Neural progenitor cell (in vitro differentiated cells): Measurements from ENCODE around the gene EPS8L1. TPM values are rescaled to one million over a fixed set of nuclear protein-coding genes. Genes with fewer than 3 reads are reported as not detected.
"Not testable (repeated sequence)": the region's sequence is repeated elsewhere in the genome, so short reads cannot be mapped to it uniquely, and the experiment has no call there.

Source experiments
- DNase-seq: peaks from one replicate; pipeline ENCODE4 v3.0.0-alpha.2; 2016; ENCODE audit warnings: low spot score
- H2AFZ ChIP-seq: fragments of 200-600 bp; sonication (generic); replicated peaks from 2 replicates; pipeline ENCODE4 v1.6.1; 2016; ENCODE audit warnings: antibody characterized with exemption
- H3F3A ChIP-seq: fragments of 200-600 bp; sonication (generic); 2 replicates; pipeline ENCODE4 v1.6.1; 2016; ENCODE audit warnings: antibody characterized with exemption, low read depth
- H3K27ac ChIP-seq: fragments of 200-600 bp; sonication (generic); 2 replicates; pipeline ENCODE4 v1.5.1; 2016; ENCODE audit warnings: mild to moderate bottlenecking
- H3K27me3 ChIP-seq: fragments of 200-600 bp; sonication (generic); 2 replicates; pipeline ENCODE4 v1.6.1; 2016; ENCODE audit warnings: mild to moderate bottlenecking, moderate library complexity
- H3K36me3 ChIP-seq: fragments of 200-600 bp; sonication (generic); 2 replicates; pipeline ENCODE4 v1.5.1; 2016
- H3K4me1 ChIP-seq: fragments of 200-600 bp; sonication (generic); 2 replicates; pipeline ENCODE4 v1.6.1; 2016; ENCODE audit warnings: mixed run types
- H3K4me2 ChIP-seq: fragments of 200-600 bp; sonication (generic); 2 replicates; pipeline ENCODE4 v1.6.1; 2016
- H3K4me3 ChIP-seq: fragments of 200-600 bp; sonication (generic); 2 replicates; pipeline ENCODE4 v1.5.1; 2016
- H3K79me2 ChIP-seq: fragments of 200-600 bp; sonication (generic); 2 replicates; pipeline ENCODE4 v1.6.1; 2016; ENCODE audit warnings: low read depth
- H3K9ac ChIP-seq: fragments of 200-600 bp; sonication (generic); 2 replicates; pipeline ENCODE4 v1.6.1; 2016
- H3K9me3 ChIP-seq: fragments of 200-600 bp; sonication (generic); 2 replicates; pipeline ENCODE4 v1.5.1; 2016; ENCODE audit warnings: low read depth
- H4K20me1 ChIP-seq: fragments of 200-600 bp; sonication (generic); 2 replicates; pipeline ENCODE4 v1.6.1; 2016; ENCODE audit warnings: low read depth
- H3K27ac Mint-ChIP-seq: 3 replicates; pipeline ENCODE4 v1.8.0; 2021; ENCODE audit warnings: mixed read lengths
- H3K27me3 Mint-ChIP-seq: 2 replicates; pipeline ENCODE4 v1.8.0; 2022; ENCODE audit warnings: low read depth, mild to moderate bottlenecking, inconsistent platforms, moderate library complexity, mixed read lengths; ENCODE audit not compliant: insufficient read depth
- H3K36me3 Mint-ChIP-seq: 3 replicates; pipeline ENCODE4 v1.8.0; 2021; ENCODE audit warnings: mixed read lengths
- H3K4me1 Mint-ChIP-seq: 3 replicates; pipeline ENCODE4 v1.8.0; 2021; ENCODE audit warnings: mixed read lengths
- H3K4me3 Mint-ChIP-seq: 3 replicates; pipeline ENCODE4 v1.8.0; 2021; ENCODE audit warnings: mild to moderate bottlenecking, moderate library complexity, mixed read lengths
- H3K9me3 Mint-ChIP-seq: 3 replicates; pipeline ENCODE4 v1.8.0; 2020; ENCODE audit warnings: mixed read lengths
- EZH2 ChIP-seq: fragments of 200-600 bp; sonication (generic); IDR thresholded peaks from 2 replicates; pipeline ENCODE4 v1.6.1; 2017; ENCODE audit warnings: antibody characterized with exemption, mild to moderate bottlenecking, moderate library complexity
- EZH2phosphoT487 ChIP-seq: fragments of 200-600 bp; sonication (generic); IDR thresholded peaks from 2 replicates; pipeline ENCODE4 v1.6.1; 2017; ENCODE audit warnings: antibody characterized with exemption
- total RNA-seq: library from RNA; depleted of rRNA; stranded (reverse); fragments of >200 nt; gene quantifications from 2 replicates; pipeline ENCODE4 v1.2.3, GENCODE V29; 2015; ENCODE audit warnings: low replicate concordance
- TF ChIP-seq, protein P1 (sequence below): fragments of 200-600 bp; sonication (generic); IDR thresholded peaks from 2 replicates; pipeline ENCODE4 v1.5.1; 2017; ENCODE audit warnings: antibody characterized with exemption, mild to moderate bottlenecking

Gene EPS8L1
- total RNA-seq, 1 donor from 2014 or later: 7.0 TPM

DNA sequence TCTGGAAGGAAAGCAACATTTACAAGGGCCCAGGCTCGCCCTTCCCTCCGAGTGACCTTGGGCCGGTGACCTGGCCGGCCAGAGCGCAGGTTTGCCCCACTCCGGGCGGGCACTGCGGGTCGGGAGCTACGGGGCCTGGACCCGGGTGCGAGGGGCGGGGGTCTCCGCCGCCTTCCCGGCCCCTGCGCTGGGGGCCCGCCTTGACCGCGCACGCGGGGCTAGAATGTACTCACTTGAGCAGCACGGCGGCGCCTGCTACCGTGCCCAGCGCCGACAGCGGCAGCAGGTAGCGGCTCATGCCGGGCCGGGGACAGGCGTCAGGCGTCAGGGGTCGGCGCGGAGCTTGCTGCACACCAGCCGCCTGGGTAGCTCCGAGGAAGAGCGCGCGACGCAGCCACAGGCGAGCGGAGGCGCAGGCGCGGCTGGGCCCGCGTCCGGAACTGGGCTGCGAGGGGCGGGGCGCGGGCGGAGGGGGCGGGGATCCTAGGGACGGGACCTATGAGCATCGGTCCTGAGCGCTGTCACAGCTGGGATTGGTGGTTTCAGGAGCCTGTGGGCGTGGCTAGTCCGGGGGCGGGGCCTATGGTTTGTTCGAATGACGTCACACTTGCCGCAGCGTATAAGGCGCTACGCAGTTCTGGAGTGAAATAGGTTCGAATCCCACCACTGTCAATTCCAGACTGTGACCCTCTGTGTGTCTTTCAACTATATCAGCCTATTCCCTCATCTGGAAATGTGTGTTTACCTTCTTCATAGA, 12.8 kb upstream of the EPS8L1 start, which contains the start of gene RDH13:
Gene RDH13, minus strand, starts transcription at position 414 of the 757 bp plus-strand sequence. Its CDS starts 116 bp downstream, at position 298.
- H3K9ac ChIP-seq: no peak within 1 kb of the TSS
- peaks cover 7% of the 10 kb centered on the region for H3F3A ChIP-seq
- peak within 1 kb of the TSS; percentile 70 for H3K4me3 ChIP-seq
- no peaks in the 10 kb centered on the region for H3K9me3 ChIP-seq
- H3K9me3 Mint-ChIP-seq: no peaks in the 10 kb centered on the region
- H3K27me3 ChIP-seq: peaks cover 59% of the 10 kb centered on the region
- H3K4me2 ChIP-seq: peak within 1 kb of the TSS; percentile 97
- peak within 1 kb of the TSS; percentile 80 for H2AFZ ChIP-seq
- H4K20me1 ChIP-seq: peaks cover 4% of the 10 kb centered on the region
- H3K27ac ChIP-seq: no peak within 1 kb of the TSS
- H3K27ac Mint-ChIP-seq: no peak within 1 kb of the TSS
- no peaks in the 10 kb centered on the region for H3K4me1 ChIP-seq
- H3K27me3 Mint-ChIP-seq: peaks cover 37% of the 10 kb centered on the region
- DNase-seq: peak; percentile 97
- no peaks in the 10 kb centered on the region for H3K79me2 ChIP-seq
- TF ChIP-seq EZH2 (peak; percentile 66), EZH2phosphoT487 (no peak)
- TF ChIP-seq, protein P1, sequence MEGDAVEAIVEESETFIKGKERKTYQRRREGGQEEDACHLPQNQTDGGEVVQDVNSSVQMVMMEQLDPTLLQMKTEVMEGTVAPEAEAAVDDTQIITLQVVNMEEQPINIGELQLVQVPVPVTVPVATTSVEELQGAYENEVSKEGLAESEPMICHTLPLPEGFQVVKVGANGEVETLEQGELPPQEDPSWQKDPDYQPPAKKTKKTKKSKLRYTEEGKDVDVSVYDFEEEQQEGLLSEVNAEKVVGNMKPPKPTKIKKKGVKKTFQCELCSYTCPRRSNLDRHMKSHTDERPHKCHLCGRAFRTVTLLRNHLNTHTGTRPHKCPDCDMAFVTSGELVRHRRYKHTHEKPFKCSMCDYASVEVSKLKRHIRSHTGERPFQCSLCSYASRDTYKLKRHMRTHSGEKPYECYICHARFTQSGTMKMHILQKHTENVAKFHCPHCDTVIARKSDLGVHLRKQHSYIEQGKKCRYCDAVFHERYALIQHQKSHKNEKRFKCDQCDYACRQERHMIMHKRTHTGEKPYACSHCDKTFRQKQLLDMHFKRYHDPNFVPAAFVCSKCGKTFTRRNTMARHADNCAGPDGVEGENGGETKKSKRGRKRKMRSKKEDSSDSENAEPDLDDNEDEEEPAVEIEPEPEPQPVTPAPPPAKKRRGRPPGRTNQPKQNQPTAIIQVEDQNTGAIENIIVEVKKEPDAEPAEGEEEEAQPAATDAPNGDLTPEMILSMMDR: no peak
- peaks cover 2% of the 10 kb centered on the region for H3K4me1 Mint-ChIP-seq
- H3K36me3 ChIP-seq: no peaks in the 10 kb centered on the region
- peak within 1 kb of the TSS; percentile 90 for H3K4me3 Mint-ChIP-seq
- peaks cover 3% of the 10 kb centered on the region for H3K36me3 Mint-ChIP-seq

- H3K36me3 Mint-ChIP-seq: peaks cover under 1% of the 10 kb centered on the region
- no peak overlapping the region for H2AFZ ChIP-seq
- peaks cover 64% of the 10 kb centered on the region for H3K27me3 ChIP-seq
- no peak for DNase-seq
- TF ChIP-seq, protein P1: no peak
- TF ChIP-seq EZH2 (no peak), EZH2phosphoT487 (no peak)
- no peaks in the 10 kb centered on the region for H3K79me2 ChIP-seq
- no peaks in the 10 kb centered on the region for H3K36me3 ChIP-seq
- H4K20me1 ChIP-seq: peaks cover 4% of the 10 kb centered on the region
- H3K27ac Mint-ChIP-seq: no peak overlapping the region
- no peaks in the 10 kb centered on the region for H3K4me1 ChIP-seq
- peaks cover 7% of the 10 kb centered on the region for H3F3A ChIP-seq
- H3K27me3 Mint-ChIP-seq: peaks cover 41% of the 10 kb centered on the region
- H3K9me3 ChIP-seq: no peaks in the 10 kb centered on the region
- peaks cover 2% of the 10 kb centered on the region for H3K4me1 Mint-ChIP-seq
- no peaks in the 10 kb centered on the region for H3K9me3 Mint-ChIP-seq
- no peak overlapping the region for H3K9ac ChIP-seq
- peak overlapping the region; percentile 70 for H3K4me3 ChIP-seq
- no peak overlapping the region for H3K4me2 ChIP-seq
- H3K4me3 Mint-ChIP-seq: peak overlapping the region; percentile 81
- no peak overlapping the region for H3K27ac ChIP-seq
Observed at GRCh38 chr19:55063492-55063843, 12.2 kb upstream of the EPS8L1 start.

DNA sequence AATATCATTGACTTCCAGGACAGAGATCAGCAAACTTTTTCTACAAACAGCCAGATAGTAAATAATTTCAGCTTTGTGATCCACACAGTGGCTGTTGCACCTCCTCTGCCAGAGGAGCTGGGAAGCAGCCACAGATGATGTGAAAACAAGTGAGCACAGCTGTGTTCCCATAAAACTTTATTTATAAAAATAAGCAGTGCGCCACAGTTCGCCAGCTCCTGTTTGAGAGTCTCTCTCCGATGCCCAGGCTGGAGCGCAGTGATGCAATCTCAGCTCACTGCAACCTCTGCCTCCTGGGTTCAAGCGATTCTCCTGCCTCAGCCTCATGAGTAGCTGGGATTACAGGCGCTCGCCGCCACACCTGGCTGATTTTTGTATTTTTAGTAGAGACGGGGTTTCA, 10.2 kb upstream of the EPS8L1 start:
- H3K4me1 ChIP-seq, H3K27ac Mint-ChIP-seq, H3K4me2 ChIP-seq, H3K9me3 ChIP-seq, H3K27ac ChIP-seq, DNase-seq, H3K4me3 Mint-ChIP-seq, H2AFZ ChIP-seq, H3K9ac ChIP-seq, H4K20me1 ChIP-seq, H3K4me3 ChIP-seq, H3K79me2 ChIP-seq, H3K36me3 Mint-ChIP-seq, H3K36me3 ChIP-seq, H3K9me3 Mint-ChIP-seq: not testable (repeated sequence)
- Mint-ChIP-seq H3K27me3 (peaks cover 54% of the 10 kb centered on the region), H3K4me1 (peaks cover 11% of the 10 kb centered on the region)
- peaks cover 85% of the 10 kb centered on the region for H3K27me3 ChIP-seq
- peaks cover 15% of the 10 kb centered on the region for H3F3A ChIP-seq

DNA sequence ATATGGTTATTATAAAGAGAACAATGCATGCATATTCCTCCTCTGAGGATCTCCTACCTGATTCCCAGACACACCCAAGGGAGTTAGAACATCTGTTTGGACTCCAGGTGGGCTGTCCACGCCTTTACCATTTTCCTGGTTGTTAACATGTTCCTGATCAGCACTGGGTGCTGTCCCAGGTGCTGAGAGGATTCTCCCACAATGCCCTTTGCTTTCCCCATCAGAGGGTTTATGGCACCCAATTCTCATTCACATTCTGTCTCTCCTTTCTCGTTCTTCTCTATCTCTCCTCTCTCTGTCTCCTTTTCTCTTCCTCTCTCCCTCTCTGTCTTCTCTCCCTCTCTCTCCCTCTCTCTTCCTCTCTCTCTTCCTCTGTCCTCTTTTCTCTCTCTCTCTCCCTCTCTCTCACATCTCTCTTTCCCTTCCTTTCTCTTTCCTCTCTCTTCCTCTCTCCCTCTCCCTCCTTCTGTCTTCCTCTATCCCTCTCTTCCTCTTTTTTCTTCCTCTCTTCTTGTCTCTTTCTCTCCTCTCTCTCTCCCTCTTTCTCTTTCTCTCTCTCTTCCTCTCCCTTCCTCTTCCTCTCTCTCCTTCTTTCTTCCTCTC, 9.5 kb upstream of the EPS8L1 start:
- H3K27me3 ChIP-seq: peaks cover 92% of the 10 kb centered on the region
- H3K27me3 Mint-ChIP-seq: peaks cover 57% of the 10 kb centered on the region

More for the DNA sequence above, 9.5 kb upstream of the EPS8L1 start:
- Mint-ChIP-seq H3K27ac (no peak overlapping the region), H3K9me3 (no peaks in the 10 kb centered on the region), H3K4me3 (no peak overlapping the region), H3K36me3 (no peaks in the 10 kb centered on the region), H3K4me1 (peaks cover 11% of the 10 kb centered on the region)
- Histone ChIP-seq H3K4me1 (peaks cover 7% of the 10 kb centered on the region), H3K4me2 (no peak overlapping the region), H4K20me1 (peaks cover 10% of the 10 kb centered on the region), H3K36me3 (no peaks in the 10 kb centered on the region), H3K9me3 (no peaks in the 10 kb centered on the region), H3K9ac (no peak overlapping the region), H3K4me3 (no peak overlapping the region), H3K79me2 (no peaks in the 10 kb centered on the region), H3K27ac (no peak overlapping the region), H2AFZ (no peak overlapping the region), H3F3A (peaks cover 15% of the 10 kb centered on the region)
- DNase-seq: peak; percentile 46
- no peak for TF ChIP-seq EZH2phosphoT487
- no peak for TF ChIP-seq EZH2
- TF ChIP-seq, protein P1: no peak
